GM19240 (cell line): ENCODE results near the gene PLPPR3.

Experiments used
- DNase-seq: peaks from one replicate; pipeline ENCODE4 v3.0.0; 2011; ENCODE audit warnings: low spot score; ENCODE audit not compliant: insufficient read length

The PLPPR3 gene, protein sequence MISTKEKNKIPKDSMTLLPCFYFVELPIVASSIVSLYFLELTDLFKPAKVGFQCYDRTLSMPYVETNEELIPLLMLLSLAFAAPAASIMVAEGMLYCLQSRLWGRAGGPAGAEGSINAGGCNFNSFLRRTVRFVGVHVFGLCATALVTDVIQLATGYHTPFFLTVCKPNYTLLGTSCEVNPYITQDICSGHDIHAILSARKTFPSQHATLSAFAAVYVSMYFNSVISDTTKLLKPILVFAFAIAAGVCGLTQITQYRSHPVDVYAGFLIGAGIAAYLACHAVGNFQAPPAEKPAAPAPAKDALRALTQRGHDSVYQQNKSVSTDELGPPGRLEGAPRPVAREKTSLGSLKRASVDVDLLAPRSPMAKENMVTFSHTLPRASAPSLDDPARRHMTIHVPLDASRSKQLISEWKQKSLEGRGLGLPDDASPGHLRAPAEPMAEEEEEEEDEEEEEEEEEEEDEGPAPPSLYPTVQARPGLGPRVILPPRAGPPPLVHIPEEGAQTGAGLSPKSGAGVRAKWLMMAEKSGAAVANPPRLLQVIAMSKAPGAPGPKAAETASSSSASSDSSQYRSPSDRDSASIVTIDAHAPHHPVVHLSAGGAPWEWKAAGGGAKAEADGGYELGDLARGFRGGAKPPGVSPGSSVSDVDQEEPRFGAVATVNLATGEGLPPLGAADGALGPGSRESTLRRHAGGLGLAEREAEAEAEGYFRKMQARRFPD

GRCh38 chr19:821825-822503 is at the start of gene PLPPR3:
TSS of gene PLPPR3 (minus strand) at chr19:821955. CDS start at chr19:821559, 396 bp downstream.
- no peak for DNase-seq

DNA sequence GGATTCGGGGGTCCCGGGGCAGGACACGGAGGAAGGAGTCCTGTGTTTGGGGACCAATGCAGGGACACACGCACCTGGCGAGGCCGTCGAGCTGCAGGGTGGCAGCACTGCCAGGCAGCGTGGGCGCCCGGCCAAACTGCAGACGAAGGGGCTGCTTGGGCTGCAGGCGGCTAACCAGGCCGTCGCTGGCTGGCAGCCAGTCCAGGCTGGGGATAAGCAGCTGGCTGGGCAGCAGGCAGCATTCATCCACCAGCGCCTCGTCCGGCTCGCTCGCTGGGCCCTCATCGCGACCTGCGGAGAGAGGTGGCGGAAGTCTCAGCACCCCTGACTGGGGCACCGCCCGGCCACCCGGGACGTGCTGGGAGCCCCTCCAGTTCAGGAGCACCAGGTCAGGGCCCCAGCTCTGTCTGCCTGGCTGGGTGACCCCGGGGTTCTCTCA is 49.2 kb upstream of the PLPPR3 start:
- no peak for DNase-seq

- DNase-seq: no peak
Measured at GRCh38 chr19:870314-870713, 48.6 kb upstream of the PLPPR3 start.

DNA sequence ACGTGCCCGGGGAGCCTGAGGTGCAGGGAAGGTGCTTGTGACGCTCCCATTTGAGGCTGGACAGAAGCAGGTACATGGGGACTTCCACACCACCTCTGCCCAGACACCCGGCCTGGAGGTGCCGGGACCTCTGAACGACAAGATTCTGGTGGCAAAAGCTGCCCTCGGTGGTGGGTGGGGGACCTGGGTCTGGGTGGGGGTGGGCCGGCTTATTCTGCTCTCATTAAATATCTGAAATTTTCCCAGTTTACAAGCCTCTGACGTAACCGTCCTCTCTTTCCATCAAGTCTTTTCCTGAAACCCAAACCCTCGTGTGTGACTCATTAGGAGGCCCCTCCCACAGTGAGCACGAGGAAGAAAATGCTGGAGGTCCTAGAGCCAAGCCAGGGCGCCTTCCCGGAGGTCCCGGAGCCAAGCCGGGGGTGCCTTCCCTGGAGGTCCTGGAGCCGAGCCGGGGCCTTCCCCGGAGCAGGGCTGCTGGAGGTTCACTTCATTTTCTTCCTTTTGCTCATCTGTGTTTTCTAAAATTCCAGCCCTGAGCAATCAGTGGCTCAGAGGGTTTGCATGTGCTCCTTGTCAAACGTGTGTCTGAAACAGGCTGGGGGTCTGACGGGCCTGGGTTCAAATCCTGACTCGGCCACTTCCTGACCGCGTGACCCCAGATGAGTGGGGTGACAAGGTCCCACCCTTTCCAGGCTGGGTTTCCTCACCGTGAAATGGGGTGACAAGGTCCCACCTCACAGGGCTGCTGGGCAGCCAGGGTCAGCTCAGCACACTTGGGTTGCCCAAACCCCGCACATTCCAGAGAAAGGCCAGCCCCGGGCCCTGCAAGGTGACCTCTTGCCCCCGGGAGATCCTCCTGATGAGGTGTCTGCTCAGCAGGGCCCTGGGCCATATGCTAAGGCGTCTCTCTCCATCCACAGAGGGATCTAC is 47.8 kb upstream of the PLPPR3 start:
- DNase-seq: no peak

DNA sequence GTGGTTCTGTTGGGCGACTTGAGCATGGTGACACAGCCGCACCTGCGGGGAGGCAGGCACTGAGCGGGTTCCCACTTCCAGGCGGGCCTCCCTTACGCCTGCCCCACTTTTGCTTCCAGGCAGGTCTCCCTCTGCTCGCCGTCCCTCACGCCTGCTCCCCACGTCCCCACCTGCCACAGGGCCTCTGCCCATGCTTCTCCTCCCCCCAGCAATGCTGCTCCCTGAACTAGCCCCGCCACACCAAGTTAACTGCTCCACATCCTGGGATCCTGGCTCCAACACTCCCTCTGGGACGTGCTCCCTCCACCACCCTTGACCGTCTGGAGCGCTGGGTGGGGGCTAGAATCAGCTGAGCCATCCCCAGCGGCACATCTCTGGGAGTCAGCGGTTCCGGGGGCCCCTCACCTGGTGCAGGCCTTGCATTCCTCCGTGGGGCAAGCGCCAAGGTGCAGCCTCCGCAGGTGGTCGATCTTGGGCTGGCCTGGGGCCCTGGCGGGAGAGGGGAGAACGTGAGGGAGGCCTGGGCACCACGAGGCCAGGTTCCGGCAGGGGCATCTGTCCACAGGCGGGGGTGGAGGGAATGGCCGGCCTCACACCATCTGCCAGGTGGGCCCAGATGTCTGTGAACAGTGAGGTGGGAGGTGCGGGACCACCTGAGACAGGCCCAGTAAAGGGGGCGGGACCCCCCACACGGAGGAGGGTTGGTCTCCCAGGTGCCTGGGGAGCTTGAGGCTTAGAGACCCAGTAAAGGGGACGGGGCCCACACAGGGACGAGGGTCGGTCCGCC is 46.9 kb upstream of the PLPPR3 start:
- DNase-seq: no peak

DNA sequence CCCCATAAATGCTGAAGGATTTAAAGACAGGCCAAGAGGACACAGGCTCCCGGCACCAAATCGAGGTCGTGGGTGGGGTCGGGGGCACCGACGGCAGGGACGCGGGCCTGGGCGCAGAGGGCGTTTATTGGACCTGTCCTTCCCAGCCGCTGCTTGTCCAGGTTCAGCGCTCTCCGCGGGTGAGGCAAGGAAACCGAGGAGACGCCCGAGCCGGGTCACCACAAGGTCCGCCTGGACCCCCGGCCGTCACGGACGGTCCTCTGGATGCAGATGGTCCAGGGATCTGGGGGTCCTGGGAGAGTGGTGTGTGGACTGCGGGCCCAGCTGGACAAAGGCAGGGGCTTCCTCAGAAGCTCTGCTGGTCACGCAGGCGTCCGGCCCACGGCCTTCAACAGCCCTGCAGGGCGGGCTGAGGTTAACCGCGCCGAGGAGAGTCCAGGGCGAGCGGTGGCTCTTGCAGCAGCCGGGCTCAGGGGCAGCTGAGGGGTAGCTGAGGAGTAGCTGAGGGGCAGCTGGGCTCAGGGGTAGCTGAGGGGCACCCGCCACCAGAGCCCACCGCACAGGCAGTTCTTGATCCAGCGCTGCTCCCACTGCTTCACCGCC is 46.2 kb upstream of the PLPPR3 start:
- DNase-seq: no peak

- no peak for DNase-seq
Measured at GRCh38 chr19:867301-867793, 45.6 kb upstream of the PLPPR3 start.

DNA sequence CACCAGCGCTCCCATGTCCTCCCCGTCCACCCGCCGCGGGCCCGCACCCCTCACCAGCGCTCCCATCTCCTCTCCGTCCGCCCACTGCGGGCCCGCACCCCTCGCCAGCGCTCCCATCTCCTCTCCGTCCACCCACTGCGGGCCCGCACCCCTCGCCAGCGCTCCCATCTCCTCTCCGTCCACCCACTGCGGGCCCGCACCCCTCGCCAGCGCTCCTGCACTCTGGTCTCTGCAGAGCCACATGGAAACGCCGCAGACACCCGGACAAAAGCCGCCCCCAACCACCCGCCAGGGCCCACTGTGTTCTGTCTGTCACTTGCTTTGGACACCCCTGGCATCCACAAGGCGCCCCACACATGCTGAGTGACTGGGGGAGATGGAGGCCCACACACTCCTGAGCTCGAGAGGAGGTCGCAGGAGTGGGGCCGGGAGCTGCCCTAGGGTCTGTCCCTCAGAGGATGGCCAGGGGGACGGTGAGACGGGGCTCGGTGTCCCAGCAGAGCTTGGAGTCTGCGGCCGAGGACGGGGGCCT is 45.1 kb upstream of the PLPPR3 start:
- DNase-seq: no peak

GRCh38 chr19:863315-863620 is 41.5 kb upstream of the PLPPR3 start:
- no peak for DNase-seq

DNA sequence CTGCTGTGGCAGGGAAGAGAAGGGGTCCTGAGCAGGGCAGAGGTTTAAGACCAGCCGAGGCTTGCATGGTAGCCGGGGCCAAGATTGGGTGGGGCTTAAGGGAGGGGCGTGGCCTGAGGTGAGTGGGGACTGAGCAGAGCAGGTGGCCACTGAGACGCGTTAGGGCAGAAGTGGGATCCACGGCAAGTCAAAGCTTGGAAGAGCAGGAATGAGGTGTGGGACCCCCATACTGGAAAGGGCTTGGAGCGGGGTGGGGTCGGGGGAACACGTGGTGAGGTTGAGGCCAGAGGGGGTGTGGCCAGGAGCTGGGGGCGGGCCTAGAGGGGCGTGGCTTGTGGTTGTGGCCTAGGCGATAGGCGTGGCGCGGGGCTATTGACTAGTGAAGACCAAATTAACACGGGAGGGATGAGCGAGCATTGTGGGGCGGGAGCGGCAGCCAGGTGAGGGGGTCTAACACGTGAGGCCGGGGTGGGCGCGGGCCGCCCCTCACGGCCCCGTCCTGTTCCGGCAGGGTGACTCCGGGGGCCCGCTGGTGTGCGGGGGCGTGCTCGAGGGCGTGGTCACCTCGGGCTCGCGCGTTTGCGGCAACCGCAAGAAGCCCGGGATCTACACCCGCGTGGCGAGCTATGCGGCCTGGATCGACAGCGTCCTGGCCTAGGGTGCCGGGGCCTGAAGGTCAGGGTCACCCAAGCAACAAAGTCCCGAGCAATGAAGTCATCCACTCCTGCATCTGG is 41.0 kb upstream of the PLPPR3 start:
- peak; percentile 71 for DNase-seq

DNA sequence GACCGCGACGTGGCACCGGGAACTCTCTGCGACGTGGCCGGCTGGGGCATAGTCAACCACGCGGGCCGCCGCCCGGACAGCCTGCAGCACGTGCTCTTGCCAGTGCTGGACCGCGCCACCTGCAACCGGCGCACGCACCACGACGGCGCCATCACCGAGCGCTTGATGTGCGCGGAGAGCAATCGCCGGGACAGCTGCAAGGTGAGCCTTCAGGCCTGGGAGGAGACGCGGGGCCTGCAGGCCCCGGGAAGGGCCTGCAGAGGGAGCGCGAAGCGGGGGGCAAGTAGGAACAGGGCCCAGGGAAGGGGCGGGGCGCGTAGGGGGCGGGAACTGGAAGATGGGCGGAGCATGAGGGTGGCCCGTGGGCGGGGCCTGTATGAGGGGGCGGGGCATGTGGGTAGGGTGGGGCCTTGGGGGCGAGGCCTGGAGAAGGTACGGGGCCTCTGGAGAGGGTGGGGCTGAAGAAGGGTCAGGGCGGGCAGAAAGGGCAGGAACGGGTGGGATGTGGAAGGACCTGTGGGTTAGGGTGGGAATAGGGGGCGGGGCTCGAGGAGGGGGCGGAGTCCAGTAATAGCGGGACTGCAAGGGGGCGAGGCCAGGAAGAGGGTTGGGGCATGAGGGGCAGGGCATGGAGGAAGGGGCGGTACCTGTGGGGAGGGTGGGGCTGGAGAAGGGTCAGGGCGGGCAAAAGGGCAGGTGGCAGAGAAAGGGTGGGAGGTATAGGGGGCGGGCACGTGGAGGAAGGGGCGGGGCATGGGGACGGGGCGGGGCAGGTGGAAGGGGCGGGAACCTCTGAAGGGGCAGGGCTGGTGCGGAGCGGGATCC is 40.2 kb upstream of the PLPPR3 start:
- DNase-seq: no peak

DNA sequence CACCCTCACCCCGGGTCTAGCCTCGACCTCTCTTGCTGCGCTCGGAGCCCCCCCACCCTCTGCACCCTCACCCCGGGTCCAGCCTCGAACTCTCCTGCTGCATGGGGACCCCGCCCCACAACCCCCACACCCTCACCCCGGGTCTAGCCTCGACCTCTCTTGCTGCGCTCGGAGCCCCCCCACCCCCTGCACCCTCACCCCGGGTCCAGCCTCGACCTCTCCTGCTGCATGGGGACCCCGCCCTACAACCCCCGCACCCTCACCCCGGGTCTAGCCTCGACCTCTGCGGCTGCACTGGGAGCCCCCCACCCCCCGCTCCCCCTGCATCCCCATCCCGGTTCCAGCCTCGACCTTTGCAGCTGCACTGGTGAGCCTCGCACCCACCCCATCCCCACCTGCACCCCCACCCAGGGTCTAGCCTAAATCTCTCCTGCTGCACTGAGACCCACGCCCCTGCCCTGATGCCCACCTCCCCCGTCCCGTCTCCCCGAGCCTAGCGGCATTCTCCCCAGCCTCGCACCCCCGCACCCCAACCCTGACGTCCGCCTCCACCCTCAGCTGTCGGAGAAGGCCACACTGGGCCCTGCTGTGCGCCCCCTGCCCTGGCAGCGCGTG is 39.5 kb upstream of the PLPPR3 start:
- no peak for DNase-seq

GRCh38 chr19:858868-859843 is 37.4 kb upstream of the PLPPR3 start, which contains the start of gene CFD:
TSS of gene CFD (plus strand) at chr19:859664. CDS start at chr19:859690, 26 bp downstream.
- DNase-seq: no peak

GRCh38 chr19:858284-858683 is 36.5 kb upstream of the PLPPR3 start:
- no peak for DNase-seq

DNA sequence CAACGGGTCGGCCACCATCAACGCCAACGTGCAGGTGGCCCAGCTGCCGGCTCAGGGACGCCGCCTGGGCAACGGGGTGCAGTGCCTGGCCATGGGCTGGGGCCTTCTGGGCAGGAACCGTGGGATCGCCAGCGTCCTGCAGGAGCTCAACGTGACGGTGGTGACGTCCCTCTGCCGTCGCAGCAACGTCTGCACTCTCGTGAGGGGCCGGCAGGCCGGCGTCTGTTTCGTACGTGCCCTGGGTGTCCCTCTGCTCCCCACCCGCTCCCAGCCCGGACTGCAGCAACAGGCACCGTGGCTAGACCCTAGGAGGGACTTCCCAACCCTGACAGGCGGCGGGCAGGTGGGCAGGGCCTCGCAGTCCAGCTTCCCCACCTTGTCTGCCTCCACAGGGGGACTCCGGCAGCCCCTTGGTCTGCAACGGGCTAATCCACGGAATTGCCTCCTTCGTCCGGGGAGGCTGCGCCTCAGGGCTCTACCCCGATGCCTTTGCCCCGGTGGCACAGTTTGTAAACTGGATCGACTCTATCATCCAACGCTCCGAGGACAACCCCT is 33.9 kb upstream of the PLPPR3 start:
- no peak for DNase-seq

GRCh38 chr19:855142-855541 is 33.4 kb upstream of the PLPPR3 start:
- no peak for DNase-seq
